Activated CD4-positive, alpha-beta T cell treated with anti-CD3 and anti-CD28 coated beads, Interleukin-2, amount 10 ng/mL, durations not matched to agents 7 days and 5 days (primary cell): ENCODE results near the gene CRIP3. TPM values are rescaled to one million over a fixed set of nuclear protein-coding genes. Genes with fewer than 3 reads are reported as not detected.

Experiments
- CTCF ChIA-PET: fragments of 350-600 bp; sonication (Branson Sonifier 250); formaldehyde crosslinking; loops from one replicate; lab custom pipeline; 2021; ENCODE audit warnings: antibody characterized with exemption; lab: Charles Lee
- POLR2A ChIA-PET: fragments of 350-600 bp; sonication (Branson Sonifier 250); formaldehyde crosslinking; loops from one replicate; lab custom pipeline; 2021; ENCODE audit warnings: antibody characterized with exemption; lab: Charles Lee
- DNase-seq: peaks from one replicate; pipeline ENCODE4 v3.0.0-alpha.2; 2020
- H3K27ac Mint-ChIP-seq: one replicate; pipeline ENCODE4 v1.8.0; 2021; ENCODE audit warnings: mild to moderate bottlenecking, moderate library complexity, mixed read lengths
- H3K27me3 Mint-ChIP-seq: one replicate; pipeline ENCODE4 v1.8.0; 2021; ENCODE audit warnings: mixed read lengths
- H3K36me3 Mint-ChIP-seq: one replicate; pipeline ENCODE4 v1.8.0; 2021; ENCODE audit warnings: low read depth, mixed read lengths
- H3K4me1 Mint-ChIP-seq: one replicate; pipeline ENCODE4 v1.8.0; 2021; ENCODE audit warnings: mixed read lengths
- H3K4me3 Mint-ChIP-seq: one replicate; pipeline ENCODE4 v1.8.0; 2021; ENCODE audit warnings: mild to moderate bottlenecking, moderate library complexity, mixed read lengths
- H3K9me3 Mint-ChIP-seq: one replicate; pipeline ENCODE4 v1.8.0; 2021; ENCODE audit warnings: mixed read lengths
- total RNA-seq, 2 experiments: library from RNA; stranded (reverse); gene quantifications; one replicate each; pipeline ENCODE4 v1.2.3, GENCODE V29; 2021

The CRIP3 gene
- total RNA-seq, 2 experiments from 2014 or later: 0.67 TPM; not detected in 1

GRCh38 chr6:43274127-43274915 lies 34.3 kb downstream of the CRIP3 start:
- Mint-ChIP-seq H3K4me1 (peaks cover 13% of the 10 kb centered on the region), H3K27ac (no peak overlapping the region), H3K4me3 (peak overlapping the region; percentile 50), H3K27me3 (peaks cover 64% of the 10 kb centered on the region), H3K9me3 (no peaks in the 10 kb centered on the region), H3K36me3 (no peaks in the 10 kb centered on the region)
- CTCF ChIA-PET: no interaction called here
- POLR2A ChIA-PET: no interaction called here
- DNase-seq: no peak

GRCh38 chr6:43273707-43274106 lies 34.9 kb downstream of the CRIP3 start:
- no peaks in the 10 kb centered on the region for H3K9me3 Mint-ChIP-seq

GRCh38 chr6:43271944-43272343 lies 36.7 kb downstream of the CRIP3 start:
- H3K4me1 Mint-ChIP-seq: peaks cover 15% of the 10 kb centered on the region

More at GRCh38 chr6:43273707-43274106, 34.9 kb downstream of the CRIP3 start:
- Mint-ChIP-seq H3K27me3 (peaks cover 69% of the 10 kb centered on the region), H3K36me3 (no peaks in the 10 kb centered on the region), H3K27ac (no peak overlapping the region), H3K4me1 (peaks cover 18% of the 10 kb centered on the region), H3K4me3 (no peak overlapping the region)
- no peak for DNase-seq
- CTCF ChIA-PET: no interaction called here
- POLR2A ChIA-PET: no interaction called here

GRCh38 chr6:43271103-43271815 lies 37.4 kb downstream of the CRIP3 start:
- Mint-ChIP-seq H3K4me1 (peaks cover 11% of the 10 kb centered on the region), H3K27me3 (peaks cover 59% of the 10 kb centered on the region), H3K27ac (no peak overlapping the region), H3K4me3 (no peak overlapping the region), H3K36me3 (no peaks in the 10 kb centered on the region), H3K9me3 (no peaks in the 10 kb centered on the region)
- ChIA-PET CTCF (interaction anchor here (3.7 kb wide), 1 partner anchor 42 kb away, joined by 9 read pairs; the partner anchor contains the start of gene DNPH1), POLR2A (no interaction called here)
- no peak for DNase-seq

More at GRCh38 chr6:43271944-43272343, 36.7 kb downstream of the CRIP3 start:
- Mint-ChIP-seq H3K9me3 (no peaks in the 10 kb centered on the region), H3K36me3 (no peaks in the 10 kb centered on the region), H3K4me3 (no peak overlapping the region), H3K27ac (no peak overlapping the region), H3K27me3 (peaks cover 64% of the 10 kb centered on the region)
- POLR2A ChIA-PET: no interaction called here
- CTCF ChIA-PET: interaction anchor here (0.9 to 1.3 kb wide), 4 partner anchors 8 to 25 kb away, joined by 3 read pairs; no protein-coding TSS in a partner anchor
- no peak for DNase-seq

GRCh38 chr6:43269273-43270007 lies 39.2 kb downstream of the CRIP3 start:
- Mint-ChIP-seq H3K4me1 (peaks cover 5% of the 10 kb centered on the region), H3K9me3 (no peaks in the 10 kb centered on the region), H3K27ac (no peak overlapping the region), H3K27me3 (peaks cover 45% of the 10 kb centered on the region), H3K4me3 (peak overlapping the region; percentile 54), H3K36me3 (no peaks in the 10 kb centered on the region)
- ChIA-PET CTCF (interaction anchor here (0.6 to 3.7 kb wide), 5 partner anchors 7 to 237 kb away, joined by 3 to 9 read pairs (median 4); partner anchors contain the start of genes DNPH1 and TJAP1), POLR2A (interaction anchor here (0.6 kb wide), 1 partner anchor 110 kb away, joined by 4 read pairs; no protein-coding TSS in a partner anchor)
- DNase-seq: peak; percentile 31

GRCh38 chr6:43268782-43269272 lies 39.8 kb downstream of the CRIP3 start:
- Mint-ChIP-seq H3K9me3 (no peaks in the 10 kb centered on the region), H3K27me3 (peaks cover 39% of the 10 kb centered on the region), H3K4me1 (peaks cover 5% of the 10 kb centered on the region), H3K4me3 (peak overlapping the region; percentile 54), H3K27ac (no peak overlapping the region), H3K36me3 (no peaks in the 10 kb centered on the region)
- POLR2A ChIA-PET: interaction anchor here (0.6 kb wide), 1 partner anchor 110 kb away, joined by 4 read pairs; no protein-coding TSS in a partner anchor
- no peak for DNase-seq
- CTCF ChIA-PET: interaction anchor here (0.6 to 3.7 kb wide), 10 partner anchors 8 to 238 kb away, joined by 3 to 9 read pairs (median 3); partner anchors contain the start of genes DNPH1 and TJAP1

GRCh38 chr6:43268355-43268700 lies 40.3 kb downstream of the CRIP3 start:
- no peaks in the 10 kb centered on the region for H3K36me3 Mint-ChIP-seq
- H3K4me1 Mint-ChIP-seq: peaks cover 5% of the 10 kb centered on the region
- ChIA-PET POLR2A (no interaction called here), CTCF (interaction anchor here (0.8 to 3.7 kb wide), 9 partner anchors 8 to 238 kb away, joined by 3 to 9 read pairs (median 3); partner anchors contain the start of gene DNPH1)
- no peak overlapping the region for H3K27ac Mint-ChIP-seq
- H3K9me3 Mint-ChIP-seq: no peaks in the 10 kb centered on the region
- H3K4me3 Mint-ChIP-seq: no peak overlapping the region
- H3K27me3 Mint-ChIP-seq: peaks cover 35% of the 10 kb centered on the region
- DNase-seq: no peak

- no peak overlapping the region for H3K27ac Mint-ChIP-seq
- DNase-seq: no peak
- H3K36me3 Mint-ChIP-seq: no peaks in the 10 kb centered on the region
- ChIA-PET POLR2A (no interaction called here), CTCF (interaction anchor here (0.8 to 3.7 kb wide), 8 partner anchors 9 to 239 kb away, joined by 3 to 9 read pairs (median 3); partner anchors contain the start of gene DNPH1)
- H3K4me3 Mint-ChIP-seq: no peak overlapping the region
- H3K4me1 Mint-ChIP-seq: peaks cover 5% of the 10 kb centered on the region
- no peaks in the 10 kb centered on the region for H3K9me3 Mint-ChIP-seq
- peaks cover 29% of the 10 kb centered on the region for H3K27me3 Mint-ChIP-seq
Observed at GRCh38 chr6:43267619-43268354, 40.8 kb downstream of the CRIP3 start.

GRCh38 chr6:43265564-43265963 lies 43.1 kb downstream of the CRIP3 start:
- Mint-ChIP-seq H3K9me3 (no peaks in the 10 kb centered on the region), H3K4me3 (no peak overlapping the region), H3K27ac (no peak overlapping the region), H3K27me3 (peaks cover 17% of the 10 kb centered on the region), H3K4me1 (peaks cover 5% of the 10 kb centered on the region), H3K36me3 (no peaks in the 10 kb centered on the region)
- DNase-seq: no peak
- CTCF ChIA-PET: interaction anchor here (1.1 kb wide), 1 partner anchor 10 kb away, joined by 4 read pairs; no protein-coding TSS in a partner anchor
- POLR2A ChIA-PET: no interaction called here

GRCh38 chr6:43264599-43265145 lies 44.0 kb downstream of the CRIP3 start:
- Mint-ChIP-seq H3K9me3 (no peaks in the 10 kb centered on the region), H3K27me3 (peaks cover 12% of the 10 kb centered on the region), H3K4me3 (no peak overlapping the region), H3K27ac (no peak overlapping the region), H3K4me1 (peaks cover 5% of the 10 kb centered on the region), H3K36me3 (no peaks in the 10 kb centered on the region)
- no peak for DNase-seq
- ChIA-PET POLR2A (no interaction called here), CTCF (interaction anchor here (1.1 to 1.8 kb wide), 3 partner anchors 8 to 18 kb away, joined by 3 to 6 read pairs (median 4); no protein-coding TSS in a partner anchor)
